Nephron progenitor cell (in vitro differentiated cells): ENCODE results near the gene S100A4.

ENCODE experiments used
- DNase-seq: peaks from one replicate; pipeline ENCODE4 v3.0.0; 2021
- H3K27ac Mint-ChIP-seq: 2 replicates; pipeline ENCODE4 v1.8.0; 2021; ENCODE audit warnings: mild to moderate bottlenecking, moderate library complexity, mixed read lengths
- H3K27me3 Mint-ChIP-seq: 2 replicates; pipeline ENCODE4 v1.8.0; 2021; ENCODE audit warnings: mild to moderate bottlenecking, low read depth, mixed read lengths; ENCODE audit not compliant: poor library complexity
- H3K36me3 Mint-ChIP-seq: 2 replicates; pipeline ENCODE4 v1.8.0; 2021; ENCODE audit warnings: low read depth, mixed read lengths
- H3K4me1 Mint-ChIP-seq: 2 replicates; pipeline ENCODE4 v1.8.0; 2021; ENCODE audit warnings: mixed read lengths
- H3K4me3 Mint-ChIP-seq: 2 replicates; pipeline ENCODE4 v1.8.0; 2021; ENCODE audit warnings: mild to moderate bottlenecking, moderate library complexity, mixed read lengths
- H3K9me3 Mint-ChIP-seq: 2 replicates; pipeline ENCODE4 v1.8.0; 2021; ENCODE audit warnings: mild to moderate bottlenecking, moderate library complexity, mixed read lengths
- TF ChIP-seq, protein P1 (sequence below): fragments of 200-600 bp; sonication (generic); IDR thresholded peaks from 2 replicates; pipeline ENCODE4 v1.5.0; 2021; ENCODE audit warnings: antibody characterized with exemption

The S100A4 gene

DNA sequence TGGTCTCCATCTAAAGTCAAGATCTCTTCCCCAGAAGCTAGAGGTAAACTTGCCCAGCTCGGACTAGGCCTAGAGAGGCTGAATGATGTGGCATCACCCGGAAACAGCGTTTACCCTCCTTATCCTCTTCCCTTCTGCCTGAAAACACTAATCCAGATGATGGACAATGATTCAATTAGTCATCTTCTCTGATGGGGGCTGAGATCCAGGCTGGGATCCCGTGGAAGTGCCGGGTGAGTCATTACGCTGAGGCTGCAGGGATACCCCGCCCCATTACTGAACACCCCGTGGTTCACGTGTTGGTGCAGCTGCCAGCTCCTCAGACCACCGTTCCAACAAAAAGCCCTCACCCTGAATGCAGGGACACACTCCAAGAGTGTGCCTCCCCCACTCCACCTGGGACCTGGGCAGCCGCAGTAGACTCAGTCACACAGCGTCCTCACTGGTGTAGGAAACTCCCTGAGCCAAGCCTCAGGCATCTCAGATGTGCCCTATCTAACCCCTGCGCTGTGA is 11.9 kb downstream of the S100A4 start:
- Mint-ChIP-seq H3K27ac (no peak overlapping the region), H3K9me3 (no peaks in the 10 kb centered on the region), H3K27me3 (peaks cover 2% of the 10 kb centered on the region), H3K4me1 (peaks cover 60% of the 10 kb centered on the region), H3K36me3 (no peaks in the 10 kb centered on the region), H3K4me3 (no peak overlapping the region)
- DNase-seq, result no peak
- TF ChIP-seq, protein P1, sequence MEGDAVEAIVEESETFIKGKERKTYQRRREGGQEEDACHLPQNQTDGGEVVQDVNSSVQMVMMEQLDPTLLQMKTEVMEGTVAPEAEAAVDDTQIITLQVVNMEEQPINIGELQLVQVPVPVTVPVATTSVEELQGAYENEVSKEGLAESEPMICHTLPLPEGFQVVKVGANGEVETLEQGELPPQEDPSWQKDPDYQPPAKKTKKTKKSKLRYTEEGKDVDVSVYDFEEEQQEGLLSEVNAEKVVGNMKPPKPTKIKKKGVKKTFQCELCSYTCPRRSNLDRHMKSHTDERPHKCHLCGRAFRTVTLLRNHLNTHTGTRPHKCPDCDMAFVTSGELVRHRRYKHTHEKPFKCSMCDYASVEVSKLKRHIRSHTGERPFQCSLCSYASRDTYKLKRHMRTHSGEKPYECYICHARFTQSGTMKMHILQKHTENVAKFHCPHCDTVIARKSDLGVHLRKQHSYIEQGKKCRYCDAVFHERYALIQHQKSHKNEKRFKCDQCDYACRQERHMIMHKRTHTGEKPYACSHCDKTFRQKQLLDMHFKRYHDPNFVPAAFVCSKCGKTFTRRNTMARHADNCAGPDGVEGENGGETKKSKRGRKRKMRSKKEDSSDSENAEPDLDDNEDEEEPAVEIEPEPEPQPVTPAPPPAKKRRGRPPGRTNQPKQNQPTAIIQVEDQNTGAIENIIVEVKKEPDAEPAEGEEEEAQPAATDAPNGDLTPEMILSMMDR, result no peak

DNA sequence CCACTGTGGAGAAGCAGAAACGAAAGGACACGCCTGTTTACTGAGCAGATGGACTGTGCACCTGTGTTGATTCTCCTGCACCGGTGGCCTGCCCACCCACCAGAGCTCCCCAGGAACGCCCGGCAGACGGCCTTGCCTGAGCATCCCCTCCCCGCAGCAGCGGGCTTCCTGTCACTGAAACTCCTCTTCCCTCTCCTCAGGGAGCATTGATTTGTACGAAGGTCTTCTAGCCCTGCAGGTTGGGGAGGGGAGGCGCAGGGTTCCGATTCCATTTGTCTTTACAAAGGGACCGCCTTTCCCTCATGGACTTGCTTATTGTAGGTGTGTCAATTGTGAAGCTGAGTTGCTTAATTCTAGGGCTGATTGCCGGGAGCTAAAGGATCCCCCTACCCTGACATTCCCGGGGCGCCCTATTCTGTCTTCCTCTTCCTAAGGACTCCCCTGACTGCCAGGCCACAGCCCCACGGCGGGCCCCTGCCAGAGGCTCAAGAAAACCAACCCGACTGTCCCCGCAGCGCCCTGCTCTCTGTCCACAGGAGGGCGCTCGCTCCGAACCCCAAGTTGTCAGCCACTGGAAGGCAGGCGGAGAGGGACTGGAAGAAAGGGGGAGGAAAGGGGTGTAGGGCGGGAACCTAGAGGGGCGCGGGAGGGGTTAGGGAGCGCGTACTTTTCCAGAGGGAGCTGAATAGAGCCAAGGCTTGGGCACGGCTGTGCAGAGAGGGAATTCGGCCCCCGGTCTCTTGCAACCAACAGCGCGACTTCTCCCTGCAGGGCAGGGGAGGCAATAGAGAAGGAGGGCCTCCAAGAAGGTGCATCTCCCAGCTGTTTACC is 12.6 kb downstream of the S100A4 start:
- Mint-ChIP-seq H3K36me3 (no peaks in the 10 kb centered on the region), H3K4me1 (peaks cover 52% of the 10 kb centered on the region), H3K27me3 (peaks cover 2% of the 10 kb centered on the region), H3K9me3 (no peaks in the 10 kb centered on the region), H3K27ac (peak overlapping the region; percentile 18), H3K4me3 (peak overlapping the region; percentile 50)
- DNase-seq, result peak; percentile 86
- TF ChIP-seq, protein P1, result peak; percentile 77

DNA sequence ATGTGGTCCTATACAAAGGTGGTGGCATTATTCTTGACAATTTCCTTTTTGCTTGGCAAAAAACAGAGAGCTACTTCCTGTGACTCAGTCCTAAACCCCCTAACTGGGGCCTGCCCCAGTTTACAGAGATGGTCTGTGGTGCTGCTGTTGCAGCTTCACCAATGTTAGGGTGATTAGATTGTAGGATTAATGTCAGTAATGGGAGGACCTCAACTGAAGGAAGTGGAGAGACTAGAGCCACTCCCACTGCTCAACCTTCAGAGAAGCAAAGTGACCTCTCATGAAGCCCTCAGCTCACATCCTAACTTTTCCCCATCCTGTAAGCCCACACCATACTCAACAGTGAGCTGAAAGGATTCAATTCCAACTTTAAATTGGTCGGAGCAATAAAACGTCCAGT is 13.4 kb downstream of the S100A4 start:
- DNase-seq, result no peak
- Mint-ChIP-seq H3K27ac (no peak overlapping the region), H3K4me1 (peaks cover 47% of the 10 kb centered on the region), H3K9me3 (no peaks in the 10 kb centered on the region), H3K27me3 (peaks cover 2% of the 10 kb centered on the region), H3K36me3 (no peaks in the 10 kb centered on the region), H3K4me3 (no peak overlapping the region)
- TF ChIP-seq, protein P1, result no peak

DNA sequence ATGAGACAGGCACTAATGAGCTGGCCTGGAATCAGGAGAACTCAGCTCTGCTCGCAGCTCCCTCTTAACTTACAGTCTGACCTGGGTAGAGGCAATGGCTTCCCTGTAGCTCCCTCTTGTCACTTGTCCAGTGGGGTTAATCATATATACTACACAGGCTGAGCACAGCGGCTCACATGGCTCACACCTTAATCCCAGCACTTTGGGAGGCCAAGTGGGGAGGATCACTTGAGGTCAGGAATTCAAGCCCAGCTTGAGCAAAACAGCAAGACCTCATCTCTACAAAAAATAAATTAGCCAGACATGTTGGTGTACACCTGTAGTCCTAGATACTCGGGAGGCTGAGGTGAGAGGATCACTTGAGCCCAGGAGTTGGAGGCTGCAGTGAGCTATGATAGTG is 14.0 kb downstream of the S100A4 start:
- no peak for DNase-seq
- Mint-ChIP-seq H3K36me3 (no peaks in the 10 kb centered on the region), H3K9me3 (no peaks in the 10 kb centered on the region), H3K4me3 (no peak overlapping the region), H3K4me1 (peaks cover 47% of the 10 kb centered on the region), H3K27ac (no peak overlapping the region), H3K27me3 (peaks cover 4% of the 10 kb centered on the region)
- TF ChIP-seq, protein P1, result no peak

DNA sequence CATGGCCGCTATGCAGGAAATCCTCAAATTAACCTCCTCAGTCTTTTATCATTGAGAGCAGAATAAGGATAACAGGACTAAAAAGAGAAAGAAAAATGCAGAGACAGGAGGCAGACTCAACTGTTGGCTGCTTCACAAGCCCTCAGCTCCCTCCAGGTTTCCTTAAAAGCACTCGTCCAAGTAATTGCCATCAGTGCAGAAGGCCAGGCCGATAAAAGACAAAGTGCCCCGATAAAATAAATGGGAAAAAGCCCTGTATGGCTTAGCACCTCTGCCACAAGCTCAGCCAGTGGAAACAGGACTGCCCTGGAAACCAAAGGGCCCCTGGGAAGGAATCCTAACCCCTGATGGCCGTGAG is 17.9 kb downstream of the S100A4 start:
- TF ChIP-seq, protein P1, result no peak
- H3K27ac Mint-ChIP-seq, result no peak overlapping the region
- DNase-seq, result no peak

More for the DNA sequence above, 17.9 kb downstream of the S100A4 start:
- H3K4me1 Mint-ChIP-seq, result peaks cover 19% of the 10 kb centered on the region
- peaks cover 7% of the 10 kb centered on the region for H3K27me3 Mint-ChIP-seq
- peaks cover under 1% of the 10 kb centered on the region for H3K9me3 Mint-ChIP-seq
- H3K4me3 Mint-ChIP-seq, result no peak overlapping the region
- H3K36me3 Mint-ChIP-seq, result no peaks in the 10 kb centered on the region
